NCI-H460 (cell line): Measurements from ENCODE around the gene PEX14. TPM values are rescaled to one million over a fixed set of nuclear protein-coding genes. Genes with fewer than 3 reads are reported as not detected.

Experiments
- DNase-seq: peaks from one replicate; pipeline ENCODE4 v3.0.0-alpha.2; 2016; ENCODE audit warnings: low read depth; ENCODE audit errors: extremely low read depth
- total RNA-seq: library from RNA; depleted of rRNA; stranded (reverse); fragments of >200 nt; shearing (Covaris generic); gene quantifications from 2 replicates; pipeline ENCODE4 v1.2.3, GENCODE V29; 2014

The PEX14 gene
- total RNA-seq, 1 experiment from 2014 or later: 9.6 TPM

DNA sequence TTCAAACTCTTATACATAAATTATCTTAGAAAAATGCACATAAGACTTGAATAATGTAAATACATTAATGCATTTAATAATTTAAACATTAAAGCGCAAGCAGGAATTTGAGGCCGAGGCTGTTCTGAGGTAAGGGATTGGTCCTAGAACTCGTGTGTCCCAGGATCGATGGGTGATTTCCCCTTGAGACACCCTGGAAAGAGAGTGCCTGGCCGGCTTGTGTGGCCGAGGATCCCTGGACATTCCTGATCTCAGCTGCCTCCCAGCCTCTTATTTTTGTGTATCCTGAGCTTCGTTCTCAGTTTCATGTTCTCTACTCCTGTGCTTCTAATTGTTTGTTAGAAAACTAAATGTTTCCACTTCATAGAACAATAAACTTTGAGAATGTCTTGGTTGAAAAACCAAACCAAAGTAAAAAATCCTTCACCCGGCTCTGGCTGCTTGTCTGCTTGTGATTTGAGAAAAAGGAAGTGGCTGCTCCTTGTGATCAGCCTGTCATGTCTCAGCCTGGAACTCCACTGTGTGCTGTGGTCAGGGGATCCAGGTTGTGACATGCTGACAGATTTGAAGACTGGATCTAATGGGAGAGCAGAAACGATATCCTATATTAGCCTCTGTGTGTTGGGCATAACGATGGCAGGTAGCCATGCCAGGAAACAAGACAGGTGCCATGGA is 40.7 kb downstream of the PEX14 start:
- no peak for DNase-seq

- DNase-seq: no peak
Measured at GRCh38 chr1:10515976-10516750, 41.4 kb downstream of the PEX14 start.

- no peak for DNase-seq
Measured at GRCh38 chr1:10516925-10517676, 42.4 kb downstream of the PEX14 start.

GRCh38 chr1:10517677-10517982 is 42.9 kb downstream of the PEX14 start:
- DNase-seq: no peak

DNA sequence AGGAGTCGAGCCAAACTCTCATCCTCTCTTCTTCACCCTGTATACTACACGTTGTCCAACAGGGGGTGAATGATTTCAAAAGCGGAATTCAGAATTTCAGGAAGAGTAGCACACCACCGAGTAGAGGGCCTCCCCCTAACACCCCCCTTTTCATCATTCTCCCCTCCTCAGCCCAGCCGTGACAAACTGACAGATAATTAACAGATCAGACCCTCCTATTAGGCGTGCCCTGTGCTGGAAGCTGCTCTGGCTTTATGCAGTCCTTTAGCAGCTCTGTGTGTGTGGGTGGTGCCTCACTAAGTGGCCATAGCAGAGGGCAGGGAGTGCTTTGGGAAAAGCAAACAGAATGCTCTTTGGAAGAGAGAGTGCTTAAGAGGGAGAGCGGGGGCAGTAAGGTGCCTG is 44.3 kb downstream of the PEX14 start:
- no peak for DNase-seq

DNA sequence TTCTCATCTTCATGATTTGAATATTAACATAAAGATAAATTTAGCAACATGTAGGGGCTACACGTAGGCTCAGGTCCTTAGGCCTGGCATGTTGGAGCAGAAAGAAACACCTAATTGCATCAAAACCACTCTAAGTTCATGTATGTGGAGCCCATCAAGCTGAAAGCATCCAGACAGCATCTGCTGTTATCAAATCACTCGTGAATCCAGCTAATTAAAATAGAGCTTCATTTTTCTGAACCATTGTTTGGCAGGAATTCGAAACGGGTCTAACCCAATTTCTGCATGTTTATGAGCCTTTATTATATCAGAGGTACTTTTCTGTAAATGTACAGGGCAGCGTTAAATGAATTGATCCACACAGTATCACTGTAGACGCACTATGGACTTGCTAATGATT is 45.7 kb downstream of the PEX14 start:
- no peak for DNase-seq

DNA sequence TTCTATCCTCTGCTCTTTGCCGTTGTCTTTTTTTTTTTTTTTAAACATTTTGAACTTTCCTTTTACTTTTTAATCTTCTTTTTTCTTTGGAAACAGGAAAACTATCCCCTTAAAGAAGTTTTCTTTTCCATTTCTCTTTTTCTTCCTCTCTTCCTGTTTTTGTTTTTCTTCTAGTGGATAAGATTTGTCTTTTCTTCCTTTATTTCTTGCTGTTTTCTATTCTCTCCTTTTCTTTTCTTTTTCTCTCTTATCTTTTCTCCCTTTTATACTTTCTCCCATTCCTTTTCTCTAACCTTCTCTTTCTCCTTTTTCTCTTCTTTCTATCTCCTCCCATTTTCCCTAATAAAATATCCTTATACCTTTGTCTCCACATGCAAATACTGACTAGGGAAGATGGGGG is 46.2 kb downstream of the PEX14 start:
- DNase-seq: no peak

GRCh38 chr1:10521537-10522157 is 46.9 kb downstream of the PEX14 start:
- DNase-seq: no peak

DNA sequence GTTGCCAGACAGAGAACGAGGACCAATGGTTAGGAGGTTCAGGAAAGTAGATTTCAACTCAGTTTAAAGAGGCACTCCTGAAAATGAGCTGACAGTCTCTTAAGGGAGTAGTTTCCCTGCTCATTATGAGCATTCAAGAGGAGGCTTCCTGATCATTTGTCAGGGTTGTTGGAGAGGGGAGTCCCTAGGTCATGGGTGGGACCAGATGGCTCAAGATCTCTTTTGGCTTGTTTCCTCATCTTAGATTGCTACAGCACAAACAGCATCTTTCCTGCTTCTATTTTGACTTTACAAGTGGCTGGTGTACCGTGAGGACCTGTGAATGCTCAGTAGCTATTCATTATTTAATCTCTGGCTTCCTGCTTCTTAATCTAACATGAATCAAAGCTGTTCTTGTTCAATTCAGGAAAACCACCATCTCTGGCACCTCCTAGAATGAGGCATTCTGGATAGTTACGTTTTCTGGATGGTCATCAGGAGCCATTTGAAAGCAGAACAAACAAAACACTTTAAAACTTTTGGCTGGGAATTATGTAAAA is 47.6 kb downstream of the PEX14 start:
- DNase-seq: no peak

- peak; percentile 63 for DNase-seq
Measured at GRCh38 chr1:10525208-10525607, 50.5 kb downstream of the PEX14 start.

DNA sequence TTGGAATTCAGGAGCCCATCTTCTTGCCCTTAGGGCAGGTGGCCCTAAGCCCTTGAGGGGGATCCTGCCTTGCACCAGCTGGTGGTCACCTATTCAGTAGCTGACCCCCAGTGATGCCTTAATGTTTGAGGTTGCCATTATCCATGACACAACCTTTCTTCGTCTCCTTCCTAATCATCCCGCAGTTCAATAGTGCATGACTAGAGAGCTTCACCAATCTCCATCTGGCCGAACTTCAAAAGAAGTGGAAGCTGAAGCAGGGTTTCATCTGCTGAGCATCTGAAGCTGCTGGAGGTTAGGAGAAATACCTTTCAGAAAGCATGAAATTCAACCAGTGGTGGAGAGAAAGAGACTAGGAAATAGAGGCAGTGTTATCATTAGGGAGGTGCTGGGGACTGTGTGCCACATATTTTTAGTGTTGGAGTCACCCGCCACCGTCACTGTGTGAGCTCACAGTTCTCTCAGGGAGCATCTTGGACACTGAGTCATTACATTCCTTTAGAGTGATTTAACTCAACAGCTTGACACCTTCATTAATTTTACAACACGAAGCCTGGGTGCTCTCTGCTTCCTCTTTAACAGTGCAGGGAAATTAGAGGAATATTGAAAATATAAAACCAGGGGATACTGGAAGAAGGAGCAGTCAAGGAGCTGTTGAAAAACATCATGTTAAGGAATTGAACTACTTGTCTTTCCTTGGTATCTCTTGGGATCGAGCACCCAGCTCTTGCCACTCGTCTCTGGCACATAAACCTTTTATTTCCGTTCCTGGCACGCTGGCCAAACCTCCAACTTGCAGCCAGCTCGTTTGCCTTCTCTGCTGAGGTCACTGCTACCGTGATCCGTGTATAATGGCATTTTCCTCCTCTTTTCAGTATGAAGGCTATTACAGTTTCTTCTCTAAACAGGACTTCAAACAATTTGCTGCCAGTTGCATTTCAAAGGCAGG is 53.6 kb downstream of the PEX14 start:
- DNase-seq: peak; percentile 86

- no peak for DNase-seq
Measured at GRCh38 chr1:10529091-10529490, 54.3 kb downstream of the PEX14 start.

GRCh38 chr1:10529765-10530164 is 55.0 kb downstream of the PEX14 start:
- no peak for DNase-seq

- DNase-seq: no peak
Measured at GRCh38 chr1:10530281-10530740, 55.6 kb downstream of the PEX14 start.

- no peak for DNase-seq
Measured at GRCh38 chr1:10530756-10531495, 56.2 kb downstream of the PEX14 start.

DNA sequence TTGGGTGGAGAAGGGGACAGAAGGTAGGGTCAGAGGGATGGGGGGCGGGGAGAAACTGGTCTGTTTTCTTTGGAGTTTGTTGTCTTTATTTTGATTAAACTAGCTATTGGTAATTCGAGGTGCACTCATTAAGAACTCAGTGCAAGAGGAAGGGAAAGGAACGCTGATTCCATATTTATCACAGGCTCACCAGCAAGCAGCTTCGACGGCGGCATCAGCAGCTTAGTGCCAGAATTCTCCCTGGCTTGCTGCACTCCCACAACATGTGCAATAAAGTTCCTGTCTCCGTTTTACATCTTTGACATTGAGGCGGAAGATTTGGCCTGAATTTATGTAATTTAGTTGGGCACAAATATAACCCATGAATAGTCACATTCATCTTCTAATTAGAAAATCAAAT is 57.6 kb downstream of the PEX14 start:
- DNase-seq: no peak

DNA sequence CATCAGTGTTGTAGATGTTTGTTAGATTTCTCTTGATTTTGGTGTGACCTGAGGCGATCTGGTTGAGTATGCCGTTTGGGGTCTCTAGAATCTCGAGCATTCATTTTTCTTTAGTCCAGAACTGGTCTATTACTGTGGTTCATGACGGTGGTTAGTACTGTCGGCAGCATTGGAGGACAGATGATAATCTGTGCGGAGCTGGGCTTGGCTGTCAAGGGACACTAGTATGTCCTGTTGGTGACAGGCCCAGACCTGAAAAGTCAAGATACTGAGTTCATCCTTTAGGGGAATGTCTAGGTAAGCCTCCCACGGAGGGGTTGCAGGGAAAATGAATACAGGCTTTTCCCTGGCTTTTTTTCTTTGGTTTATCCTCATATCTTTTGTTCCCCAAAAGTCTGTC is 59.8 kb downstream of the PEX14 start:
- no peak for DNase-seq

DNA sequence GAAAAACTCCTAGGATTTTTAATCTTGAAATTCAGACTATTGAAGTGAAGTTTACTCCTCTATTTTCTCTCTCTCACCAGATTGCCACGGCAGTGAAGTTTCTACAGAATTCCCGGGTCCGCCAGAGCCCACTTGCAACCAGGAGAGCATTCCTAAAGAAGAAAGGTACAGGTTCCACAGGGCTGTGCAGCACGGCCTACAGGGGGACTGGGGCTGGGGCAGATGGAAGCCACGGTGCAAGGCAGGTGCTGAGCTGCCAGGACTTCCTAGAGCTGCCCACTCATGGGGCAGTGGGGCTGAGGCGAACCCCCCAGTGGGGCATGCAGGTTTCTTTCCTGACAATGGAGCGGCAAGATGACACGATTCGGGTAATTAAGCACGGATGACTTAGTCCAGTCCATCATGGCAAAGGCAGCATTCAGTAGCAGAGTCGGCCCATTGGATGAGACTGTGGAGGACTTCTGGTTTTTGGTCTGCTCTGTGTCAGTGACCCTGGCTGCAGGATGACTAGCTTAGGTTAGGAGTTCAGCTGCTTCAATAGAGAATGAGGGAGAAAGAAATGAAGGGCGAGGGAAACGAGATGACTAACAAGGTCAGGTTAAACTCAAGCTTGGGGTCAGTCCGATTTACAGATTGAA is 61.5 kb downstream of the PEX14 start:
- no peak for DNase-seq
